Ovary (tissue), 3 donors: ENCODE data around the gene ITGB1BP1.

Experiments used
- CTCF ChIP-seq, 3 donors: fragments of 450-650 bp in 2 of 3; fragments of 200-600 bp in 1 of 3; IDR thresholded peaks; one replicate each; pipeline versions ENCODE4 v1.5.1 to v1.8.0; 2016 to 2022; ENCODE audit warnings: antibody characterized with exemption in 3 of 3, mild to moderate bottlenecking in 1 of 3
- POLR2A ChIP-seq: fragments of 450-650 bp; IDR thresholded peaks from one replicate; pipeline ENCODE4 v1.6.1; 2017; ENCODE audit warnings: antibody characterized with exemption, mild to moderate bottlenecking, moderate library complexity
- donor health status: DM: no; HTN: no; CAD: no.

GRCh38 chr2:9408641-9409151 lies 14.6 kb downstream of the ITGB1BP1 start:
- TF ChIP-seq CTCF (IDR thresholded peaks at IDR 0.05) (no peak), POLR2A (no peak)
